Measurements from ENCODE around the gene TTC31.

DNA sequence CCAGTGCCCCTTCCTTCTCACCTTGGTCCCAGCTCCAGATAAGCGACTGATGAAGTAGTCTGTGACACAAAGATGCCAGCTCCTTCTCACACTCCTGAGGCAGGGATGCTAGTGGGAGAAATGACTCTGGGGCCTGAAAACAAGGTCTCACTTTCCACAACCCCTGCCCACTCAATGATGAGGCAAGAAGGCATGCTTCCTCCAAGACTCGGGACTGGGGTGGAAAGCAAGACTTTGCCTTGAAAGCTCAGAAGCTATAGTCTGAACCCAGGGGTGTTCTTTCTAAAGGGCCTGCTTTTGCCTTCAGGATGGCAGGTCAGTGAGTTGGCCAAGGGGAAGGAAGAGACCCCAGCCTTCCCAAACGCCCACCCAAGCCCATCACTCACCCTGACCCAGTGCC, 1.4 kb upstream of the TTC31 start:
- TF ChIP-seq EZH2 (IDR thresholded peaks at IDR 0.05; ENCODE audit: insufficient read depth, poor library complexity, severe bottlenecking): no peak
- no peak for TF ChIP-seq EZH2phosphoT487 (IDR thresholded peaks at IDR 0.05; ENCODE audit: insufficient read depth, low read depth)

Data from GM23248 (cell line).